HG02870 (cell line): Measurements from ENCODE around the gene SRGN.
"Not testable (repeated sequence)": the region's sequence is repeated elsewhere in the genome, so short reads cannot be mapped to it uniquely, and the experiment has no call there.

Experiments
- ATAC-seq: cut with Tn5 transposase; IDR thresholded peaks from one replicate; pipeline ENCODE4 v1.9.1; 2021; ENCODE audit warnings: mild to moderate bottlenecking, moderate library complexity; ENCODE audit not compliant: unreplicated experiment

SRGN gene

DNA sequence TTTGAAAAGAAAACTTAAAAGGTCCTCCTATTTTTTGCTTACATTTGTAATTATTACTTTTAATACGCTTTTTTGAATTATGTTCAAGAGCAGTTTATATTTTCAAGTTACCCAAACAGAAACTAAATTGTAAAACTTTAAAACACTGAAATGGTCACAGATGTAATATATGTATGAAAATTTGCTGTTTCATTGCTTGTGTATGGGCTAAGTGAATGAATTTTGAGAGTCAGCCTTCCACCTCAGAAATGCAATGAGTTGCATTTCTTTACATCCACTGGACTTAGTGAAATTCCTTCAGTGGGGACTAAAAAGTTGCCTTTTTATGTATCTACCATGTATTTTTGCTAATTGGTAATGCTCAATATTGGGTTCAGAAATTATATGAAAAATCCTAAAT is 37.7 kb downstream of the SRGN start:
- no peak for ATAC-seq

DNA sequence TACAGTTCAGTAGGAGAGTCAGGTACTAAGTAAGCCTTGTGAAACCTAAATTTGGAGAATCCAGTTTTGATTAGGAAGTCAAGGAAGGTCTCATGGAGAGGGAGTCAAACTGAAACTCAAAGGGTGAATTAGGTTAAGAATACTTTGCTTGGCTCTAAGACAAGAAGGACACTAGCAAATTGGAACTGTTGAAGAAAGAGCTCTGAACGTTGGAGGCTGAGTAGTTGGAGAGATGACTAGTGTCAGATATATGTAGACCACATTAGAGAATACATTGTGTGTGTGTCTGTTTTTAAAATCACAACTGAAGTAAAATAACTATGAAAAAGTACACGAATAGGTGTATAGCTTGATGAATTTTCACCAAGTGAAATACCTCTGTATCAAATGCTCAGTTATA is 42.3 kb downstream of the SRGN start:
- no peak for ATAC-seq

DNA sequence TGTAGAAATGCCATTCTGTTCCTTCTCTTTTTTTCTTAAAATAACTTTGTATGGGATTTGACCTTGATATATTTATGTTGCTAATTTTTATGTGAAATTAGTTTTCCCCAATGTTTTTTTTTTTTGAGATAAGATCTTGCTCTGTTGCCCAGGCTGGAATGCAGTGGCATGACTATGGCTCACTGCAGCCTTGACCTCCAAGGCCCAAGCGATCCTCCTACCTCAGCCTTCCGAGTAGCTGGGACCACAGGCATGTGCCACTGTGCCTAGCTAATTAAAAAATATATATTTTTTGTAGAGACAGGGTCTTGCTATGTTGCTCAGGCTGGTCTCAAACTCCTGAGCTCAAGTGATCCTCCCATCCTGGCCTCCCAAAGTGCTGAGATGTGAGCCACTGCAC is 52.1 kb downstream of the SRGN start:
- no peak for ATAC-seq

DNA sequence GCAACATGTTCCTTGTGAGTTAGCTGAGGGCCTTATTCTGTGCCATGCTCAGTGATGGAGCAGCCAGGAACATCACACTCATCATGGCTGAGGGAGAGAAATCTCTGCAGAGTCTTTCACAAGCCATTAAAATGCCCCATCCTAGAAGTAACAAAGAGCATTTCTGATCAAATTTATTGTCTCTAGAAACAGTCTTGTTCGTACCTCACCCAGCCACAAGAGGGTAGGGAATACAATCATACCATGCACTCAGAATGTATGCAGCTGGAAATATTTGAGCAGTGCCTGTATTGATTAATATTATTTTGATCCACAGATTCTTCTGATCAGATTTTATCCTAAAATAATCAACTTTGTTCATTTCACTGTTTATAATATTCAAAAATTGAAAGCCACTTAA is 53.4 kb downstream of the SRGN start:
- no peak for ATAC-seq

DNA sequence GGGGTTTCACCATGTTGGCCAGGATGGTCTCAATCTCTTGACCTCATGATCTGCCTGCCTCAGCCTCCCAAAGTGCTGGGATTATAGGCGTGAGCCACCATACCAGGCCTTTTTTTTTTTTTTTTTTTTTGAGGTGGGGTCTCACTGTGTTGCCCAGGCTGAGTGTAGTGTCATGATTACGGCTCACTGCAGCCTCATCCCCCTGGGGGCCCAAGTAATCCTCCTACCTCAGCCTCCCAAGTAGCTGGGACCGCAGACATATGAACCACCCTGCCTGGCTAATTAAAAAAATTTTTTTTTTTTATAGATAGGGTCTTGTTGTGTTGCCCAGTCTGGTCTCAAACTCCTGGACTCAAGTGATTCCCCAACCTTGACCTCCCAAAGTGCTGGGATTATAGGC is 54.2 kb downstream of the SRGN start:
- ATAC-seq, result not testable (repeated sequence)

DNA sequence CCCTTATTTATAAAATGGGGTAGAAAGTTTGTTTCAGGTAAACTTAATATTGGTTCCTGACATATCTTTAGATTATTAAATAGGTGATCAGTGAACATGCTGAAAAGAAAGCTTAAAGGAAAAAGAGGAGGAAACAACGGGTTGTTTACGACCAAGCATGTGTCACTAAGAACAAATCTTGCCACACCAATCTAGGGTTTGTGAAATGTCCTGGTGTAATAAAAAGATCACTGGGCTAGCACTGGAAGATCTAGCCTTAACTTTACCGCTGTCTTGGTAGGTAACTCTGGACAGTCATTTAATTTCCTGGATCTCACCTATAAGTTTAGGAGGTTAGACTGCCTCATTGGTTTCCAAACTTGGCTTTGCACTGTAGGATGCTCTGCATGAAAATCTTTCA is 55.1 kb downstream of the SRGN start:
- no peak for ATAC-seq

DNA sequence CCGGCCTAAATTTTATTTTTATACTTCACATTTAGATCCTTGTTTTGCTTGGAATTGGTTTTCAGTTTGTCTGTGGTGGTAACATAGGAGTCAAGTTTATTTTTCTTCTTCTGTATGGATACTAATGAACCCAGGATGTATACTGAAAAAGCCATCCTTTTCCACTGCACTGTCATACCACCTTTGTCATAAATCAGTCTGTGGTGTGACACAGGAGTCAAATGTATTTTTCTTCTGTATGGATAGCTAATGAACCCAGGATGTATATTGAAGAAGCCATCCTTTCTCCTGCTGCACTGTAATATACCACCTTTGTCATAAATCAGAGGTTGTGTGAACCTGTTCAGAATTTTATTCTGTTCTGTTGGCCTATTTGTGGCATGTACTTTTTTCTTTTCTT is 57.4 kb downstream of the SRGN start:
- no peak for ATAC-seq

DNA sequence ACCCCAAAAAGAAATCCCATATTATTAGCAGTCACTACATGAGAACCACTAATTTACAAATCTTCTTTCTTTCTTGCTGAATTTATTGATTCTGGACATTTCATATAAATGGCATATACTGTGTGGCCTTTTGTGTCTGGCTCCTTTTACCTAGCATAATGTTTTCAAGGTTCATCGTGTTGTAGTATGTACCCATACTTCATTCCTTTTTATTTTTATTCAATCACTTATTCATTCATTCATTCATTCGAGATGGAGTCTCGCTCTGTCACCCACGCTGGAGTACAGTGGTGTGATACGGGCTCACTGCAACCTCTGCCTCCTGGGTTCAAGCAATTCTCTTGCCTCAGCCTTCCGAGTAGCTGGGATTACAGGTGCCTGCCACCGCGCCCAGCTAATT is 58.0 kb downstream of the SRGN start:
- no peak for ATAC-seq

DNA sequence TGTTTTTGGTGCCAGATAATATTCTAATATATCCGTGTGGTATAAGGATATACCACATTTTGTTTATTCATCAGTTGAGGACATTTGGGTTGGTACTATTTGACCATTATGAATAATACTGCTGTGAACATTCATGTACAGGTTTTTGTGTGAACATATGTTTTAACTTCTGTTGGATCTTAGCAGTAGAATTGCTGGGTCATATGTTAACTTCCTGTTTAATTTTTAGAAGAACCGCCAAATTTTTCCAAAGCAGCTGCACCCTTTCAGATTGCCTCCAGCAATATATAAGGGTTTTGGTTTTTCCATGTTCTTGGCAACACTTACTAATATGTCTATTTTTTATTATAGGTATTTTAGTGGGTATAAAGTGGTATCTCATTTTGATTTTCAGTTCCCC is 58.9 kb downstream of the SRGN start:
- no peak for ATAC-seq

DNA sequence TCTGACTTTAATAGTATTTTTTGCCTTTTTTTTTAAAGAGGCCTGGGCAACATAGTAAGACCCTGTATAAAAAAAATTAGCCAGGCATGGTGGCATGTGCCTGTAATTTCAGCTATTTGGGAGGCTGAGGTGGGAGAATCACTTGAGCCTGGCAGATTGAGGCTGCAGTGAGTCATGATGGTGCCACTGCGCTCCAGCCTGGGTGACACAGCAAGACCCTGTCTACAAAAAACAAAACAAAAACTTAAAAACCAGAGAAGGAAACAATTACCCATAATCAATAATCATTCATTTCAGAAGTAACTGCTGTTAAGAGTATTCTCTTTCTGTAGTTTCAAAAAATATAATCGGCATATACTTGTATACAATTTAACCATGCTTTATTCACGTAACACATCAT is 64.1 kb downstream of the SRGN start:
- no peak for ATAC-seq

DNA sequence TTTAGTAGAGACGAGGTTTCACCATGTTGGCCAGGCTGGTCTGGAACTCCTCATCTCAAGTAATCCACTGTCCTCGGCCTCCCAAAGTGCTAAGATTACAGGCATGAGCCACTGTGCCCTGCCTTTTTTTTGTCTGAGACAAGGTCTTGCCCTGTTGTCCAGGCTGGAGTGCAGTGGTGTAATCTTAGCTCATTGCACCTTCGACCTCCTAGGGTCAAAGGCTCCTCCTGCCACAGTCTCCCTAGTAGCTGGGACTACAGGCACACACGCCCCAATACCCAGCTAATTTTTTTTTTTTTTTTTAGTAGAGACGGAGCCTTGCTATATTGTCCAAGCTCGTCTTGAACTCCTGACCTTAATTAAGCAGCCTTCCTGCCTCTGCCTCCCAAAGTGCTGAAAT is 65.3 kb downstream of the SRGN start:
- ATAC-seq, result no peak
